ENCODE measurements around the gene DDX47. TPM values are rescaled to one million over a fixed set of nuclear protein-coding genes. Genes with fewer than 3 reads are reported as not detected.

Gene DDX47
- total RNA-seq, 1 donor from 2014 or later = 26.5 TPM

Small RNA genes within 50 kb of the gene (microRNA-seq; reads per million reads assigned to microRNA genes)
- not detected for gene MIR613

Other genes starting within 250 kb of the DDX47 start
- gene CREBL2, start 201.5 kb upstream of the DDX47 start, total RNA-seq = 15.9 TPM
- gene GPR19, start 117.2 kb upstream of the DDX47 start, total RNA-seq = not detected
- 38.0 TPM for gene CDKN1B, start 96.0 kb upstream of the DDX47 start, total RNA-seq
- gene APOLD1, start 27.7 kb upstream of the DDX47 start, total RNA-seq = 19.7 TPM
- gene GPRC5A, start 78.2 kb downstream of the DDX47 start, total RNA-seq = 1.7 TPM
- not detected for gene GPRC5D, start 138.8 kb downstream of the DDX47 start, total RNA-seq
- gene HEBP1, start 186.9 kb downstream of the DDX47 start, total RNA-seq = 63.5 TPM
- gene FAM234B, start 231.0 kb downstream of the DDX47 start, total RNA-seq = 2.4 TPM